AG10803 (cell line): ENCODE results near the gene AK1.
"Not testable (repeated sequence)": the region's sequence is repeated elsewhere in the genome, so short reads cannot be mapped to it uniquely, and the experiment has no call there.

ENCODE experiments used
- DNase-seq: peaks from one replicate; pipeline ENCODE4 v3.0.0; 2010; ENCODE audit warnings: low read depth
- H3K4me3 ChIP-seq: 2 replicates; pipeline ENCODE4 v1.5.1; 2011; ENCODE audit warnings: mild to moderate bottlenecking, low read length, control low read depth
- CTCF ChIP-seq: conservative IDR thresholded peaks from 2 replicates; pipeline ENCODE4 v1.5.1; 2011; ENCODE audit warnings: mild to moderate bottlenecking, low read length, control low read depth, inconsistent platforms

AK1 gene

DNA sequence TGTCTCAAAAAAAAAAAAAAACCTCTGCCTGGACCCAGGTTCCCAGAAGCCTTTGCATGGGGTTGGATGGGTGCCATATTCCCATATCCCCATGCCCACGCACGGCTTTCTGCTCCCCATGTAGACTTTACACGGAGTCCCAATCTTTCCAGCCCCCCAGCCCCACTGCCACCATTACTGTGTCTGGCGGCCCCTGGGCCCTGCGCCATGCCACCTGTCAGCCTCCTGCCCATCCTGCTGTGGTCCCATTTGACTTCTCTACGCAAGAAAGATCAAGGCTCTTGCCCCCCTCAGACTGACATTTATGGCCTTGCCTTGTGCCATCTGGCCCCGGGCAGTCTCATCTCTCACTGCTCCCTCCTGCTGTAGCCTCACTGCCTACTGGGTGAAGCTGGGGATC lies 6.5 kb upstream of the AK1 start:
- no peak for DNase-seq
- TF ChIP-seq CTCF = no peak
- H3K4me3 ChIP-seq = no peak overlapping the region

DNA sequence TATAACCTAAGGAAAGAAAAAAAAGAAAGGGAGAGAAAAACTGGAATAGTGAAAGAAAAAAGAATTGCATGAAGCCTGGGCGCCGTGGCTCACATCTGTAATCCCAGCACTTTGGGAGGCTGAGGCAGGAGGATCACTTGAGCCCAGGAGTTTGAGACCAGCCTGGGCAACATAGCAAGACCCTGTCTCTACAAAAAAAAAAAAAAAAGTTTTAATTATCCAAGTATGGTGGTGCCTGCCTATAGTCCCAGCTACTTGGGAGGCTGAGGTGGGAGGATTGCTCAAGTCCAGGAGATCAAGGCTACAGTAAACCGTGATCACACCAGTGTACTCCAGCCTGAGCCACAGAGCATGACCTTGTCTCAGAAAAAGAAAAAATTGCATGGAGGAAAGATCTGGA lies 4.2 kb upstream of the AK1 start:
- H3K4me3 ChIP-seq, DNase-seq: not testable (repeated sequence)

- H3K4me3 ChIP-seq = no peak overlapping the region
- DNase-seq = no peak
- no peak for TF ChIP-seq CTCF
These were observed 2.7 kb upstream of the AK1 start for GRCh38 chr9:127880143-127880542.

- DNase-seq = no peak
- H3K4me3 ChIP-seq = no peak overlapping the region
- no peak for TF ChIP-seq CTCF
These were observed 1.3 kb upstream of the AK1 start for GRCh38 chr9:127878652-127879390.

GRCh38 chr9:127878001-127878651 lies 651 bp upstream of the AK1 start:
- peak overlapping the region; percentile 74 for H3K4me3 ChIP-seq
- no peak for DNase-seq
- no peak for TF ChIP-seq CTCF

- DNase-seq = peak; percentile 14
- peak overlapping the region; percentile 74 for H3K4me3 ChIP-seq
- no peak for TF ChIP-seq CTCF
These were observed 512 bp downstream of the AK1 start for GRCh38 chr9:127876764-127877562.

DNA sequence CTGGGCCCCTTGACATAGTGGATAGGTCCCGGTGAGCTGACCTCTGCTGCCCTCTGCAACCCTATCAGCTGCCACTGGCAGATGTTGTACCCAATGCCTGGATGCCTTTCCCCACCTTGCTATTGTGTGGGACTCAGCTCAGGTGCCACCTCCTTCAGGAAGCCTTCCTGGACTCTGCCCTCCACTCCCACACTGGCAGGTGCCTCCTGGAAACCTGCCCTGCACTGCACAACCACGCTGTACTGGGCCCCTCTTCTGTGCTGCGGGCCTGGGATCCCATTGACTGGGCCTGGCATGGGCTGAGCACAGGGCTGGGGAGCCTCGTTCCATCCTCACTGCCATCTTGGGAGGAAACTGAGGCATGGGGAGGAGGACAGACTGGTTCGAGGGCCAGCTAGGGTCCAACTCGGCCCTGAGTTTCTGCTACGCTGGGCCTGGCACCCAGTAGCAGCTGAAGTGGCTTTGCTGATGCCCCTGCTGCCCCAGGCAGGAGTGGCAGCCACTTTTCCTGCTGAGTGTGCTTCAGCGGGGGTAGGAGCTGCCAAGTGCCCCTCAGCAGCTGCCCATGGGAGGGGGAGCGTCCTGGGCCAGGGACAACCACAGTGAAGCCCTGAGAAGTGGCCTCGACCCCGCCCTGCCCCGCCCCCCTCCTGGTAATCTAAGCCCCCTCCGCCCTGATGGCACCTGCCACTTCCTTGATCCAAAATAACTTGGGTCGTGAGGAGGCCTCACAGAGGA lies 1.3 kb downstream of the AK1 start:
- DNase-seq = no peak
- no peak for TF ChIP-seq CTCF
- H3K4me3 ChIP-seq = peak overlapping the region; percentile 74
